Brain microvascular endothelial cell (primary cell): ENCODE results near the gene C11orf86.

Source experiments
- DNase-seq: peaks from one replicate; pipeline ENCODE4 v3.0.0-alpha.2; 2020
- H3K27ac ChIP-seq: fragments of 250-450 bp; sonication (Bioruptor Pico); 2 replicates; pipeline ENCODE4 v1.5.1; 2020; ENCODE audit warnings: mild to moderate bottlenecking, moderate library complexity
- H3K27me3 ChIP-seq: fragments of 250-450 bp; sonication (Bioruptor Pico); replicated peaks from 2 replicates; pipeline ENCODE4 v1.5.1; 2020; ENCODE audit warnings: mild to moderate bottlenecking
- H3K36me3 ChIP-seq: fragments of 250-450 bp; sonication (Bioruptor Pico); replicated peaks from 2 replicates; pipeline ENCODE4 v1.5.1; 2020; ENCODE audit warnings: mild to moderate bottlenecking
- H3K4me3 ChIP-seq: 2 replicates; pipeline ENCODE4 v1.5.1; 2011; ENCODE audit warnings: low read depth, mild to moderate bottlenecking, control low read depth, low read length, moderate library complexity
- in situ Hi-C: cut with HindIII; loops from 2 replicates; pipeline ENCODE4 v1.10.0; 2017; ENCODE audit warnings: low sequenced_read_pairs, low pct_ligation_motif_present
- TF ChIP-seq, protein P1 (sequence below): IDR thresholded peaks from 2 replicates; pipeline ENCODE4 v1.5.1; 2011; ENCODE audit warnings: low read depth, mild to moderate bottlenecking, moderate library complexity, low read length, control low read depth, inconsistent platforms; ENCODE audit errors: missing control alignments

Gene C11orf86, protein sequence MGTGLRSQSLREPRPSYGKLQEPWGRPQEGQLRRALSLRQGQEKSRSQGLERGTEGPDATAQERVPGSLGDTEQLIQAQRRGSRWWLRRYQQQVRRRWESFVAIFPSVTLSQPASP

DNA sequence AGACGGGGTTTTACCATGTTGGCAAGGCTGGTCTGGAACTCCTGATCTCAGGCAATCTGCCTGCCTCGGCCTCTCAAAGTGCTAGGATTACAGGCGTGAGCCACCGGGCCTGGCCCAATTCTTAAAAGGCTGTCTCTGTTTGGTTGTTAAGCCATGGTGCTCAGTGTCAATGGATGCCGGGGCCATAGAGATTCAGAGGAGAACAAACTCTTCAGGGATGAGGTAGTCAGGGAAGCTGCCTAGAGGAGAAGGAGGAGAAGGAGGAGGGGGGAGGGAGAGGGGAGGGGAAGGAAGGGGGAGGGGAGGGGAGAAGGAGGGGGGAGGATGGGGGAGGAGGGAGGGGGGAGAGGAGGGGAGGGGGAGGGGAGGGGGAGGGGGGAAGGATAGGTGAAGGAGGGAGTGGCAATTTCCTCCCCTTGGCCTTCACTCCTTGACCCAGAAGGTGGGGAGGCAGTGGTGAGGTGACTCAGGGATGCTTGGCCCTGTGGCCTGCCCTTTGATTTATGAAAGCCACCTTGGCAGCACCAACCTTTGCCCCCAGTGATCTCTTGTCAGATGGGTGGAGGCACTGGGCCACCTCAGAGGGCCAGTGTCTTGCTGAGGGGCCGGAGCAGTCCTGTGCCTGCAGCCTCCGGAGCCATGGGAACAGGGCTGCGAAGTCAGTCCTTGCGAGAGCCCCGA, at the start of gene C11orf86:
Gene C11orf86, plus strand, starts transcription at position 581 of the 681 bp plus-strand sequence. Its CDS starts 59 bp downstream, at position 640.
- H3K4me3 ChIP-seq, result no peak within 1 kb of the TSS
- H3K27me3 ChIP-seq, result no peaks in the 10 kb centered on the region
- TF ChIP-seq, protein P1, sequence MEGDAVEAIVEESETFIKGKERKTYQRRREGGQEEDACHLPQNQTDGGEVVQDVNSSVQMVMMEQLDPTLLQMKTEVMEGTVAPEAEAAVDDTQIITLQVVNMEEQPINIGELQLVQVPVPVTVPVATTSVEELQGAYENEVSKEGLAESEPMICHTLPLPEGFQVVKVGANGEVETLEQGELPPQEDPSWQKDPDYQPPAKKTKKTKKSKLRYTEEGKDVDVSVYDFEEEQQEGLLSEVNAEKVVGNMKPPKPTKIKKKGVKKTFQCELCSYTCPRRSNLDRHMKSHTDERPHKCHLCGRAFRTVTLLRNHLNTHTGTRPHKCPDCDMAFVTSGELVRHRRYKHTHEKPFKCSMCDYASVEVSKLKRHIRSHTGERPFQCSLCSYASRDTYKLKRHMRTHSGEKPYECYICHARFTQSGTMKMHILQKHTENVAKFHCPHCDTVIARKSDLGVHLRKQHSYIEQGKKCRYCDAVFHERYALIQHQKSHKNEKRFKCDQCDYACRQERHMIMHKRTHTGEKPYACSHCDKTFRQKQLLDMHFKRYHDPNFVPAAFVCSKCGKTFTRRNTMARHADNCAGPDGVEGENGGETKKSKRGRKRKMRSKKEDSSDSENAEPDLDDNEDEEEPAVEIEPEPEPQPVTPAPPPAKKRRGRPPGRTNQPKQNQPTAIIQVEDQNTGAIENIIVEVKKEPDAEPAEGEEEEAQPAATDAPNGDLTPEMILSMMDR, result no peak
- H3K36me3 ChIP-seq, result no peaks in the 10 kb centered on the region
- H3K27ac ChIP-seq, result no peak within 1 kb of the TSS
- no peak for DNase-seq
- in situ Hi-C loops, result no loop called here

DNA sequence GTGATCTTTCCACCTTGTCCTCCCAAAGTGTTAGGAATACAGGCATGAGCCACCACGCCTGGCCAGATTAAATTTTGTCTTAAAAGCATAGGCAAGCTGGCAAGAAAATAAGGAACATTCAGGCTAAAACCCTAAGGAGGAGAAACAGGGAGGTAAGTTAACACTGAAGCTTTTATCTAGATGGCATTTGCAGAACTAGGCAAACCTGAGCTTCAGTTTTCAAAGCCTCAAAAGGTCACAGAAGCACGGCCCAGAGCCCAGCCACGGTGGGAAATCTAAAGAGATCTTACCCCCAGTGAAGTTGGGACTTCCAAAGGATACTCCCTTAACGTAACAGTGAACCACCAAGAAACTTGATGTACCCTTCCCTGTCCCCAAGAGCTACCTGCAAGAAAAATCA, 45.4 kb upstream of the C11orf86 start:
- no peak for DNase-seq
- Histone ChIP-seq H3K27me3 (no peaks in the 10 kb centered on the region), H3K27ac (no peak overlapping the region), H3K4me3 (no peak overlapping the region), H3K36me3 (no peaks in the 10 kb centered on the region)
- TF ChIP-seq, protein P1, result no peak
- in situ Hi-C loops, result no loop called here

DNA sequence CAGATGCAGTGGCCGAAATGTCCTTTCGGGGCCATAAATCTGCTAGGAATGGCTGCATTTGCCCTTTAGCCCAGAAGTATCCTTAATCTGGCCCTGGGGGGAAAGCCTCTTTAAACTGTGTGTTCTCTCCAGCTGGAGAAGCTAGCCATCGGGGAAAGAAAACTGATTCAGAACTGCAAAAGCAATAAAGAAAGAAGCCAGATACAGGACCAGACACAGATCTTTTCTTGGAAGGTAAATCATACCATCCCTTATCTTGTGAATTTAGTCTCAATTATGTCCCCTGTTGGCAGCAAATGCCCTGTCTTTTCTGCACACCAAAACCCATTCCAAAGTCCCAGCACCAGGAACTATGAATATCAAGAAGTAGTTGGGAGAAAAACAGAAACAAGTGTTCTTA, 42.6 kb upstream of the C11orf86 start:
- no peak overlapping the region for H3K27ac ChIP-seq
- H3K36me3 ChIP-seq, result no peaks in the 10 kb centered on the region
- TF ChIP-seq, protein P1, result no peak
- H3K27me3 ChIP-seq, result no peaks in the 10 kb centered on the region
- H3K4me3 ChIP-seq, result no peak overlapping the region
- DNase-seq, result no peak
- in situ Hi-C loops, result no loop called here

DNA sequence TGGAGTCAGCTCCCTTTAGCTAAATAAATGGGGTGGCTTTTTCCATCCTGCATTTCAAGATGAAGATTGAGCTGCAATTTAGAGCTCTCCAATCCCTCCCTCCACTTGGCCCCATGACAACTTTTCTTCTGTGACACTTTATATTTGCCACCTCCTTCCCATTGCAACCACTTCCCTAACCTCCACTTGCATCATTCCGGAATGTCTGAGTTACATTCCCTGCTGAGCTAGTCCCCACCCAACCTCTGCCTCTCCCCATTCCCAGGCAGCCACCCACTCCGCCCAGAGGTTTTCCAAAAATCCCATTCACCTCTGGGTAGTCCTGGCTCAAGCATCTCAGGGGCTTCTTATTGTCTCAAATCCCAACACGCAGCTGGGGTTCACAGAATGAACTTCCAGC, 41.6 kb upstream of the C11orf86 start:
- no peak overlapping the region for H3K4me3 ChIP-seq
- in situ Hi-C loops, result no loop called here
- no peaks in the 10 kb centered on the region for H3K36me3 ChIP-seq
- DNase-seq, result no peak
- no peak overlapping the region for H3K27ac ChIP-seq
- no peaks in the 10 kb centered on the region for H3K27me3 ChIP-seq
- TF ChIP-seq, protein P1, result no peak

DNA sequence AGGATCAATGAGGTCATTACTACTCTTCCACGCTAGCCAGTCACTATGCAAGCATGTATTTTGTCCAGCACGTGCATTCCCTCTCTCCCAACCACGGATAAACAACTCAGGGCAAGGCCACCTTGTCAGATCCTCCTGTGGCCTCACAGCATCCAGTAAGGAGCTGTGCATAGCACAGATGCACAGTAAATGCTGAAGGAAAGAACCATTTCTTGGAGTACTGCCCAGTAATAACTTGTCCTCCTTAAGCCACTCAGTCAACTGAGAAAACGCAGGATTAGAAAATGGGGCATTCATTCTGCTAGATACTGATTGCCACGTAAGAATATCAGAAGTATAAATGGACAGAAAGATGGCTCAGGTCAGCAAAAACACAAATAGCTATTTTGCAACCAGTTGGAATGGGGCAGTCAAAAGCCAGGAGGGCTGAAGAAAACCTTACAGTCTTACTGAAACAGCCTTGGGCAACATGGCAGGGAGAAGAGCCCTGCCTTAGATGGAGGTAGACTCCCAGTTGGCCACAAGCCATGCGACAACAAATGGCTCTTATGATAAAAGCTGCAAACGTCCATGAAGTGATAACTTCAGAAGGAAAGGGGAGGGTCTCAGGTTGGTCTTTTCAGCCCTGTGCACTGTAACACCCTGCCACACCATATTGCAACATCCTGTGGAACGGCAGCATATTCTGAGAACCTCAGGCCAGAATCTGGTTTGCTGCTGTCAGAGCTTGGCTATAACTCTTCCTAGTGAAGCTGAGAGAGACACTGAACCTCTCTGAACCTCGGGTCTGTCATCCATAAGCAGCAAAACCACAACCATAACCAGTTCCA, 39.9 kb upstream of the C11orf86 start:
- DNase-seq, result no peak

More for the DNA sequence above, 39.9 kb upstream of the C11orf86 start:
- Histone ChIP-seq H3K36me3 (no peaks in the 10 kb centered on the region), H3K27me3 (no peaks in the 10 kb centered on the region), H3K4me3 (no peak overlapping the region), H3K27ac (peak overlapping the region; percentile 76)
- in situ Hi-C loops, result no loop called here
- TF ChIP-seq, protein P1, result no peak
